GM23338 (cell line): ENCODE measurements around the gene FGF21. TPM values are rescaled to one million over a fixed set of nuclear protein-coding genes. Genes with fewer than 3 reads are reported as not detected.
"Not testable (repeated sequence)": the region's sequence is repeated elsewhere in the genome, so short reads cannot be mapped to it uniquely, and the experiment has no call there.

Experiments used
- ATAC-seq: fragments of 200-7000 bp; cut with Tn5 transposase; 3 replicates; pipeline ENCODE4 v1.9.1; 2020
- DNase-seq: peaks from one replicate; pipeline ENCODE4 v3.0.0-alpha.2; 2015; ENCODE audit warnings: low spot score
- H2AFZ ChIP-seq: fragments of 200-600 bp; sonication (generic); 2 replicates; pipeline ENCODE4 v1.8.0; 2016; ENCODE audit warnings: antibody characterized with exemption, mild to moderate bottlenecking, moderate library complexity
- H3F3A ChIP-seq: fragments of 200-600 bp; sonication (generic); replicated peaks from 2 replicates; pipeline ENCODE4 v1.8.0; 2017; ENCODE audit warnings: antibody characterized with exemption, mixed run types, low read depth
- H3K27ac ChIP-seq: fragments of 200-600 bp; sonication (generic); 2 replicates; pipeline ENCODE4 v1.6.1; 2016; ENCODE audit warnings: low read depth
- H3K27me3 ChIP-seq: fragments of 200-600 bp; sonication (generic); 2 replicates; pipeline ENCODE4 v1.8.0; 2016; ENCODE audit warnings: mild to moderate bottlenecking, mixed run types, moderate library complexity; ENCODE audit not compliant: insufficient read depth
- H3K36me3 ChIP-seq: fragments of 200-600 bp; sonication (generic); 2 replicates; pipeline ENCODE4 v1.8.0; 2016; ENCODE audit warnings: mild to moderate bottlenecking; ENCODE audit not compliant: insufficient read depth
- H3K4me1 ChIP-seq: fragments of 200-600 bp; sonication (generic); 2 replicates; pipeline ENCODE4 v1.8.0; 2016; ENCODE audit warnings: mild to moderate bottlenecking, moderate library complexity; ENCODE audit not compliant: insufficient read depth
- H3K4me2 ChIP-seq: fragments of 200-600 bp; sonication (generic); 2 replicates; pipeline ENCODE4 v1.7.1; 2017; ENCODE audit warnings: mixed run types
- H3K4me3 ChIP-seq: fragments of 200-600 bp; sonication (generic); 2 replicates; pipeline ENCODE4 v1.6.1; 2016; ENCODE audit warnings: mixed run types
- H3K79me2 ChIP-seq: fragments of 200-600 bp; sonication (generic); replicated peaks from 2 replicates; pipeline ENCODE4 v1.8.0; 2017; ENCODE audit warnings: mild to moderate bottlenecking; ENCODE audit not compliant: insufficient read depth
- H3K9me2 ChIP-seq: fragments of 200-600 bp; sonication (generic); 2 replicates; pipeline ENCODE4 v1.8.0; 2017; ENCODE audit not compliant: insufficient read depth
- H4K20me1 ChIP-seq: fragments of 200-600 bp; sonication (generic); replicated peaks from 2 replicates; pipeline ENCODE4 v1.8.0; 2017; ENCODE audit warnings: mild to moderate bottlenecking; ENCODE audit not compliant: insufficient read depth
- H3K27ac Mint-ChIP-seq: 2 replicates; pipeline ENCODE4 v1.8.0; 2020; ENCODE audit warnings: inconsistent platforms, mild to moderate bottlenecking, moderate library complexity, mixed read lengths
- H3K27me3 Mint-ChIP-seq: 3 replicates; pipeline ENCODE4 v1.8.0; 2022; ENCODE audit warnings: low read depth, mild to moderate bottlenecking, moderate library complexity, mixed read lengths, inconsistent platforms; ENCODE audit not compliant: insufficient read depth, poor library complexity
- H3K36me3 Mint-ChIP-seq: 3 replicates; pipeline ENCODE4 v1.8.0; 2021; ENCODE audit warnings: low read depth, mild to moderate bottlenecking, inconsistent platforms, moderate library complexity, mixed read lengths
- H3K4me1 Mint-ChIP-seq: 3 replicates; pipeline ENCODE4 v1.8.0; 2020; ENCODE audit warnings: mild to moderate bottlenecking, inconsistent platforms, mixed read lengths
- H3K4me3 Mint-ChIP-seq: 3 replicates; pipeline ENCODE4 v1.8.0; 2021; ENCODE audit warnings: moderate library complexity, mild to moderate bottlenecking, inconsistent platforms, mixed read lengths
- H3K9me3 Mint-ChIP-seq: 3 replicates; pipeline ENCODE4 v1.8.0; 2020; ENCODE audit warnings: moderate library complexity, mild to moderate bottlenecking, inconsistent platforms, mixed read lengths
- CTCF ChIP-seq, 2 experiments: fragments of 200-600 bp in 1 of 2; sonication (generic) in 1 of 2; conservative IDR thresholded peaks; 2 replicates each; pipeline versions ENCODE4 v1.5.1 to v1.6.1; 2016 to 2017; ENCODE audit warnings: antibody characterized with exemption in 2 of 2, low read depth in 2 of 2, mild to moderate bottlenecking in 2 of 2, moderate library complexity in 1 of 2
- EZH2phosphoT487 ChIP-seq: fragments of 200-600 bp; sonication (generic); IDR thresholded peaks from one replicate; pipeline ENCODE4 v1.8.1; 2018; ENCODE audit warnings: antibody characterized with exemption; ENCODE audit not compliant: unreplicated experiment
- JUNB ChIP-seq: IDR thresholded peaks from one replicate; pipeline ENCODE4 v1.6.1; 2016; ENCODE audit warnings: antibody characterized with exemption; ENCODE audit not compliant: unreplicated experiment
- POLR2AphosphoS5 ChIP-seq: IDR thresholded peaks from 2 replicates; pipeline ENCODE4 v1.6.1; 2016; ENCODE audit warnings: antibody characterized with exemption, low read depth
- STAT1 ChIP-seq: IDR thresholded peaks from one replicate; pipeline ENCODE4 v1.6.1; 2016; ENCODE audit warnings: antibody characterized with exemption; ENCODE audit not compliant: unreplicated experiment
- ZNF114 ChIP-seq: fragments of 250-450 bp; sonication (Bioruptor Pico); IDR thresholded peaks from 2 replicates; pipeline ENCODE4 v1.5.0; 2020; ENCODE audit warnings: mild to moderate bottlenecking, moderate library complexity
- ZNF331 ChIP-seq: fragments of 250-450 bp; sonication (Bioruptor Pico); IDR thresholded peaks from 2 replicates; pipeline ENCODE4 v1.5.0; 2020; ENCODE audit warnings: low read depth, mild to moderate bottlenecking, moderate library complexity
- polyA plus RNA-seq: library from polyadenylated mRNA; unstranded; fragments of >200 nt; fragmentation: Nextera tagmentation; extraction: Ambion mirVana; gene quantifications from 2 replicates; pipeline ENCODE4 v1.2.1, GENCODE V29; 2016
- total RNA-seq: library from RNA; depleted of rRNA; stranded (reverse); fragments of >200 nt; shearing (Covaris generic); gene quantifications from 2 replicates; pipeline ENCODE4 v1.2.3, GENCODE V29; 2014
- TF ChIP-seq, protein P1 (sequence below): IDR thresholded peaks from one replicate; pipeline ENCODE4 v1.6.1; 2018; ENCODE audit warnings: antibody characterized with exemption; ENCODE audit not compliant: unreplicated experiment
- TF ChIP-seq, protein P2 (sequence below): IDR thresholded peaks from 2 replicates; pipeline ENCODE4 v1.6.1; 2016; ENCODE audit warnings: antibody characterized with exemption

FGF21 gene
- total and polyA plus RNA-seq, 2 experiments from 2014 or later: 0.78 to 1.3 TPM

GRCh38 chr19:48784527-48784926 lies 29.2 kb downstream of the FGF21 start:
- no peak for ATAC-seq

GRCh38 chr19:48786422-48786821 lies 31.1 kb downstream of the FGF21 start:
- H3K79me2 ChIP-seq, H4K20me1 ChIP-seq, H3K9me3 Mint-ChIP-seq, H3K27ac Mint-ChIP-seq, H3K27me3 ChIP-seq, H3K4me1 ChIP-seq, H3K4me2 ChIP-seq, H3K9me2 ChIP-seq, H3K27me3 Mint-ChIP-seq, H3K27ac ChIP-seq, H3K4me1 Mint-ChIP-seq, ATAC-seq, H3K4me3 Mint-ChIP-seq, H3F3A ChIP-seq, H3K4me3 ChIP-seq, H2AFZ ChIP-seq, DNase-seq, H3K36me3 Mint-ChIP-seq, H3K36me3 ChIP-seq: not testable (repeated sequence)

More at GRCh38 chr19:48784527-48784926, 29.2 kb downstream of the FGF21 start:
- Histone ChIP-seq H3K27me3 (no peaks in the 10 kb centered on the region), H3K9me2 (no peaks in the 10 kb centered on the region), H3K4me2 (no peak overlapping the region), H3K27ac (no peak overlapping the region), H4K20me1 (no peaks in the 10 kb centered on the region), H2AFZ (no peak overlapping the region), H3K36me3 (no peaks in the 10 kb centered on the region), H3K4me1 (no peaks in the 10 kb centered on the region), H3K4me3 (no peak overlapping the region), H3K79me2 (no peaks in the 10 kb centered on the region), H3F3A (no peaks in the 10 kb centered on the region)
- Mint-ChIP-seq H3K36me3 (no peaks in the 10 kb centered on the region), H3K4me1 (peaks cover 5% of the 10 kb centered on the region; the same call in 2 of the 3 replicates), H3K27ac (no peak overlapping the region), H3K27me3 (peaks cover 2% of the 10 kb centered on the region), H3K9me3 (peaks cover 5% of the 10 kb centered on the region; the same call in 1 of the 3 replicates), H3K4me3 (no peak overlapping the region; the same call in 2 of the 3 replicates)
- TF ChIP-seq ZNF114 (CRISPR knock-in tag): no peak
- peak in 1 of 2 experiments; percentile 44; a peak in 2 of 4 replicates for TF ChIP-seq CTCF (conservative IDR thresholded peaks at IDR 0.05; ENCODE audit: low read depth in 2 of 2)
- DNase-seq: no peak

- not testable (repeated sequence) for H3K36me3 Mint-ChIP-seq, H3K27me3 Mint-ChIP-seq, H2AFZ ChIP-seq, H4K20me1 ChIP-seq, H3K4me1 Mint-ChIP-seq, H3K4me2 ChIP-seq, H3K4me3 ChIP-seq, H3K9me2 ChIP-seq, H3K9me3 Mint-ChIP-seq, H3K4me1 ChIP-seq, H3F3A ChIP-seq, H3K4me3 Mint-ChIP-seq, H3K27ac ChIP-seq, H3K27me3 ChIP-seq, H3K27ac Mint-ChIP-seq, DNase-seq, H3K79me2 ChIP-seq, H3K36me3 ChIP-seq
- peak; percentile 14; the same call in 1 of the 3 replicates for ATAC-seq
These were observed 32.0 kb downstream of the FGF21 start for GRCh38 chr19:48787331-48787730.

GRCh38 chr19:48793271-48793670 lies 37.9 kb downstream of the FGF21 start:
- Mint-ChIP-seq H3K27me3 (peaks cover 9% of the 10 kb centered on the region), H3K9me3 (no peaks in the 10 kb centered on the region)
- TF ChIP-seq STAT1 (no peak), JUNB (no peak), ZNF114 (CRISPR knock-in tag) (no peak), EZH2phosphoT487 (no peak), POLR2AphosphoS5 (no peak), ZNF331 (no peak)
- TF ChIP-seq, protein P1, sequence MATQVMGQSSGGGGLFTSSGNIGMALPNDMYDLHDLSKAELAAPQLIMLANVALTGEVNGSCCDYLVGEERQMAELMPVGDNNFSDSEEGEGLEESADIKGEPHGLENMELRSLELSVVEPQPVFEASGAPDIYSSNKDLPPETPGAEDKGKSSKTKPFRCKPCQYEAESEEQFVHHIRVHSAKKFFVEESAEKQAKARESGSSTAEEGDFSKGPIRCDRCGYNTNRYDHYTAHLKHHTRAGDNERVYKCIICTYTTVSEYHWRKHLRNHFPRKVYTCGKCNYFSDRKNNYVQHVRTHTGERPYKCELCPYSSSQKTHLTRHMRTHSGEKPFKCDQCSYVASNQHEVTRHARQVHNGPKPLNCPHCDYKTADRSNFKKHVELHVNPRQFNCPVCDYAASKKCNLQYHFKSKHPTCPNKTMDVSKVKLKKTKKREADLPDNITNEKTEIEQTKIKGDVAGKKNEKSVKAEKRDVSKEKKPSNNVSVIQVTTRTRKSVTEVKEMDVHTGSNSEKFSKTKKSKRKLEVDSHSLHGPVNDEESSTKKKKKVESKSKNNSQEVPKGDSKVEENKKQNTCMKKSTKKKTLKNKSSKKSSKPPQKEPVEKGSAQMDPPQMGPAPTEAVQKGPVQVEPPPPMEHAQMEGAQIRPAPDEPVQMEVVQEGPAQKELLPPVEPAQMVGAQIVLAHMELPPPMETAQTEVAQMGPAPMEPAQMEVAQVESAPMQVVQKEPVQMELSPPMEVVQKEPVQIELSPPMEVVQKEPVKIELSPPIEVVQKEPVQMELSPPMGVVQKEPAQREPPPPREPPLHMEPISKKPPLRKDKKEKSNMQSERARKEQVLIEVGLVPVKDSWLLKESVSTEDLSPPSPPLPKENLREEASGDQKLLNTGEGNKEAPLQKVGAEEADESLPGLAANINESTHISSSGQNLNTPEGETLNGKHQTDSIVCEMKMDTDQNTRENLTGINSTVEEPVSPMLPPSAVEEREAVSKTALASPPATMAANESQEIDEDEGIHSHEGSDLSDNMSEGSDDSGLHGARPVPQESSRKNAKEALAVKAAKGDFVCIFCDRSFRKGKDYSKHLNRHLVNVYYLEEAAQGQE: no peak
- TF ChIP-seq, protein P2, sequence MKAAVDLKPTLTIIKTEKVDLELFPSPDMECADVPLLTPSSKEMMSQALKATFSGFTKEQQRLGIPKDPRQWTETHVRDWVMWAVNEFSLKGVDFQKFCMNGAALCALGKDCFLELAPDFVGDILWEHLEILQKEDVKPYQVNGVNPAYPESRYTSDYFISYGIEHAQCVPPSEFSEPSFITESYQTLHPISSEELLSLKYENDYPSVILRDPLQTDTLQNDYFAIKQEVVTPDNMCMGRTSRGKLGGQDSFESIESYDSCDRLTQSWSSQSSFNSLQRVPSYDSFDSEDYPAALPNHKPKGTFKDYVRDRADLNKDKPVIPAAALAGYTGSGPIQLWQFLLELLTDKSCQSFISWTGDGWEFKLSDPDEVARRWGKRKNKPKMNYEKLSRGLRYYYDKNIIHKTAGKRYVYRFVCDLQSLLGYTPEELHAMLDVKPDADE: no peak

More at GRCh38 chr19:48793271-48793670, 37.9 kb downstream of the FGF21 start:
- Histone ChIP-seq H3K27me3 (no peaks in the 10 kb centered on the region), H4K20me1 (no peaks in the 10 kb centered on the region), H3K4me3 (no peak overlapping the region), H3K79me2 (no peaks in the 10 kb centered on the region), H2AFZ (peak overlapping the region; percentile 32; the same call in 1 of the 2 replicates), H3K36me3 (no peaks in the 10 kb centered on the region), H3K4me1 (no peaks in the 10 kb centered on the region; the same call in 1 of the 2 replicates), H3K27ac (no peak overlapping the region), H3K9me2 (no peaks in the 10 kb centered on the region), H3K4me2 (no peak overlapping the region), H3F3A (peaks cover 5% of the 10 kb centered on the region; the same call in 1 of the 2 replicates)
- Mint-ChIP-seq H3K4me3 (no peak overlapping the region), H3K4me1 (peaks cover 11% of the 10 kb centered on the region; the same call in 2 of the 3 replicates), H3K36me3 (no peaks in the 10 kb centered on the region; the same call in 2 of the 3 replicates), H3K27ac (no peak overlapping the region)
- ATAC-seq (no peak), DNase-seq (no peak)
